CD14-positive monocyte (primary cell): ENCODE results near the gene STK39. TPM values are rescaled to one million over a fixed set of nuclear protein-coding genes. Genes with fewer than 3 reads are reported as not detected.
A peak's percentile ranks its signal among the peaks of the same experiment; 100 is the strongest.

Source experiments
- DNase-seq, 3 donors: peaks; one replicate each; pipeline ENCODE4 v3.0.0-alpha.2; 2011 to 2022
- H2AFZ ChIP-seq: 2 replicates; pipeline ENCODE4 v1.6.0; 2012; ENCODE audit warnings: mild to moderate bottlenecking, low read depth, low read length, inconsistent platforms; ENCODE audit not compliant: insufficient read depth, poor library complexity, severe bottlenecking
- H3K27ac ChIP-seq, 2 donors: 1 replicate in 1 of 2; 2 replicates in 1 of 2; pipeline ENCODE4 v1.5.1; 2012 to 2013; ENCODE audit warnings: low read length in 2 of 2, control low read depth in 1 of 2, inconsistent platforms in 1 of 2, low read depth in 1 of 2, mild to moderate bottlenecking in 1 of 2
- H3K27me3 ChIP-seq, 2 donors: one replicate each; pipeline versions ENCODE4 v1.6.0 to v1.6.1; 2011 to 2013; ENCODE audit warnings: low read length in 2 of 2; ENCODE audit not compliant: control insufficient read depth in 2 of 2, insufficient read depth in 2 of 2
- H3K36me3 ChIP-seq, 2 donors: replicated peaks in 1 of 2; 1 replicate in 1 of 2; 2 replicates in 1 of 2; pipeline versions ENCODE4 v1.5.1 to v1.6.1; 2012 to 2013; ENCODE audit warnings: low read length in 2 of 2, control low read depth in 1 of 2, inconsistent platforms in 1 of 2, mild to moderate bottlenecking in 1 of 2; ENCODE audit not compliant: insufficient read depth in 2 of 2, control insufficient read depth in 1 of 2
- H3K4me1 ChIP-seq, 2 donors: 1 replicate in 1 of 2; 2 replicates in 1 of 2; pipeline versions ENCODE4 v1.5.1 to v1.6.1; 2012 to 2013; ENCODE audit warnings: low read length in 2 of 2, control low read depth in 1 of 2, inconsistent platforms in 1 of 2, mild to moderate bottlenecking in 1 of 2, moderate library complexity in 1 of 2; ENCODE audit not compliant: insufficient read depth in 2 of 2, control insufficient read depth in 1 of 2
- H3K4me2 ChIP-seq: replicated peaks from 2 replicates; pipeline ENCODE3; 2012; ENCODE audit warnings: low read length, moderate library complexity, mild to moderate bottlenecking; ENCODE audit not compliant: poor library complexity, severe bottlenecking; ENCODE audit errors: extremely low read depth
- H3K4me3 ChIP-seq, 3 experiments: fragments of 200-600 bp in 1 of 3; sonication (generic) in 1 of 3; replicated peaks in 1 of 3; 1 replicate in 2 of 3; 2 replicates in 1 of 3; pipeline ENCODE4 v1.5.1; 2011 to 2013; ENCODE audit warnings: low read length in 3 of 3, mild to moderate bottlenecking in 3 of 3, control low read depth in 2 of 3, low read depth in 2 of 3, inconsistent platforms in 1 of 3, moderate library complexity in 1 of 3
- H3K79me2 ChIP-seq: 2 replicates; pipeline ENCODE4 v1.6.0; 2012; ENCODE audit warnings: mild to moderate bottlenecking, control low read depth, inconsistent platforms, low read length, moderate library complexity; ENCODE audit not compliant: insufficient read depth
- H3K9ac ChIP-seq: 2 replicates; pipeline ENCODE4 v1.6.0; 2017; ENCODE audit warnings: low read length, mild to moderate bottlenecking; ENCODE audit not compliant: insufficient read depth, poor library complexity, severe bottlenecking
- H3K9me3 ChIP-seq, 2 donors: replicated peaks in 1 of 2; 1 replicate in 1 of 2; 2 replicates in 1 of 2; pipeline versions ENCODE4 v1.5.1 to v1.6.1; 2012 to 2013; ENCODE audit warnings: low read length in 2 of 2, control low read depth in 1 of 2; ENCODE audit not compliant: control insufficient read depth in 1 of 2, insufficient read depth in 1 of 2
- H4K20me1 ChIP-seq: 2 replicates; pipeline ENCODE4 v1.6.0; 2012; ENCODE audit warnings: mild to moderate bottlenecking, low read length, control low read depth, moderate library complexity; ENCODE audit not compliant: insufficient read depth
- H3K27ac Mint-ChIP-seq, 7 donors: one replicate each; pipeline ENCODE4 v1.8.0; 2020; ENCODE audit warnings: mild to moderate bottlenecking in 7 of 7, mixed read lengths in 7 of 7, moderate library complexity in 6 of 7, inconsistent platforms in 2 of 7
- H3K27me3 Mint-ChIP-seq, 3 donors: one replicate each; pipeline ENCODE4 v1.8.0; 2021 to 2022; ENCODE audit warnings: low read depth in 3 of 3, mild to moderate bottlenecking in 3 of 3, mixed read lengths in 3 of 3, moderate library complexity in 3 of 3, inconsistent platforms in 1 of 3
- H3K36me3 Mint-ChIP-seq, 2 donors: one replicate each; pipeline ENCODE4 v1.8.0; 2020; ENCODE audit warnings: mixed read lengths in 2 of 2, inconsistent platforms in 1 of 2, mild to moderate bottlenecking in 1 of 2
- H3K4me1 Mint-ChIP-seq: one replicate; pipeline ENCODE4 v1.8.0; 2020; ENCODE audit warnings: mild to moderate bottlenecking, mixed read lengths
- H3K4me3 Mint-ChIP-seq, 2 donors: one replicate each; pipeline ENCODE4 v1.8.0; 2020; ENCODE audit warnings: mild to moderate bottlenecking in 2 of 2, mixed read lengths in 2 of 2, moderate library complexity in 1 of 2
- H3K9me3 Mint-ChIP-seq, 7 donors: one replicate each; pipeline ENCODE4 v1.8.0; 2020 to 2022; ENCODE audit warnings: mixed read lengths in 7 of 7, mild to moderate bottlenecking in 6 of 7, moderate library complexity in 6 of 7, inconsistent platforms in 2 of 7
- CTCF ChIP-seq: fragments of 200-600 bp; IDR thresholded peaks from one replicate; pipeline ENCODE4 v1.8.0; 2022; ENCODE audit warnings: antibody characterized with exemption, mild to moderate bottlenecking
- WGBS: methylation state at CpG from one replicate; pipeline ENCODE4 v1.1.5; 2013; ENCODE audit warnings: missing lambda C conversion rate; ENCODE audit not compliant: insufficient coverage; 5-methylcytosine and 5-hydroxymethylcytosine counted together
- intact Hi-C, 2 donors: fragments of 100-400 bp; cut with micrococcal nuclease; formaldehyde crosslinking; loops; one replicate each; pipeline versions ENCODE4 v1.15.0 to v1.15.1; 2023
- polyA plus RNA-seq, 3 donors: library from polyadenylated mRNA; depleted of rRNA in 1 of 3; unstranded in 2 of 3; stranded (reverse) in 1 of 3; fragments of 300-500 nt in 2 of 3; fragments of >200 nt in 1 of 3; fragmentation: Illumina TruSeq in 2 of 3; gene quantifications; 1 replicate in 2 of 3; 2 replicates in 1 of 3; pipeline ENCODE4 v1.2.3, GENCODE V29; 2012 to 2021

STK39 gene
- polyA plus RNA-seq, 3 donors: 1.2 to 2.7 (median 2.6) TPM

GRCh38 chr2:168165397-168165796, 82.0 kb downstream of the STK39 start:
- Histone ChIP-seq H3K9me3 (no peaks in the 10 kb centered on the region), H3K4me3 (peak overlapping the region in 1 of 3 experiments; percentile 29), H3K9ac (no peak overlapping the region), H2AFZ (no peak overlapping the region), H3K27ac (peak overlapping the region in 1 of 2 donors; percentile 13), H3K79me2 (peaks cover 28% of the 10 kb centered on the region), H3K27me3 (no peaks in the 10 kb centered on the region), H3K4me2 (peak overlapping the region; percentile 41), H3K36me3 (peaks cover 5 to 16% of the 10 kb centered on the region in 2 donors), H4K20me1 (peaks cover 5% of the 10 kb centered on the region), H3K4me1 (peaks cover 29 to 33% of the 10 kb centered on the region in 2 donors)
- peak; percentile 17 to 53 (median 39) for DNase-seq
- Mint-ChIP-seq H3K9me3 (no peaks in the 10 kb centered on the region), H3K4me3 (peak overlapping the region in 1 of 2 donors; percentile 57), H3K27me3 (peaks cover 0 to under 1% (median 0%) of the 10 kb centered on the region in 3 donors), H3K36me3 (peaks cover 31 to 33% of the 10 kb centered on the region in 2 donors), H3K4me1 (peaks cover 40% of the 10 kb centered on the region), H3K27ac (peak overlapping the region; percentile 2 to 78 (median 66))
- WGBS: no CpG with 5 or more reads among the region's 3 CpGs
- intact Hi-C loops: loop anchor here in 1 of 2 donors (10.0 kb wide), 1 partner anchor 79 kb away; the partner anchor contains the start of gene STK39
- no peak for TF ChIP-seq CTCF

GRCh38 chr2:168160897-168161296, 86.5 kb downstream of the STK39 start:
- Histone ChIP-seq H3K4me2 (no peak overlapping the region), H3K9ac (no peak overlapping the region), H3K27ac (no peak overlapping the region), H2AFZ (no peak overlapping the region), H3K9me3 (no peaks in the 10 kb centered on the region), H4K20me1 (no peaks in the 10 kb centered on the region), H3K4me1 (peaks cover 15 to 21% of the 10 kb centered on the region in 2 donors), H3K27me3 (no peaks in the 10 kb centered on the region), H3K79me2 (no peaks in the 10 kb centered on the region), H3K36me3 (peaks cover 11 to 30% of the 10 kb centered on the region in 2 donors), H3K4me3 (no peak overlapping the region)
- H3K4me1 Mint-ChIP-seq: peaks cover 26% of the 10 kb centered on the region
- DNase-seq: no peak
- no peak overlapping the region for H3K27ac Mint-ChIP-seq
- no peak for TF ChIP-seq CTCF
- H3K9me3 Mint-ChIP-seq: no peaks in the 10 kb centered on the region
- no peak overlapping the region for H3K4me3 Mint-ChIP-seq
- peaks cover 28 to 52% of the 10 kb centered on the region in 2 donors for H3K36me3 Mint-ChIP-seq
- 90% methylated on average over 2 of the region's 7 CpGs for WGBS
- intact Hi-C loops: loop anchor here in 1 of 2 donors (10.0 kb wide), 1 partner anchor 84 kb away; the partner anchor contains the start of gene STK39
- H3K27me3 Mint-ChIP-seq: no peaks in the 10 kb centered on the region
